Measurements from ENCODE around the gene MRPS35.

The MRPS35 gene

GRCh38 chr12:27710592-27711316, at the start of gene MRPS35:
MRPS35 (plus strand) TSS chr12:27710832; CDS start chr12:27710844, 12 bp downstream.
- peak; percentile 93 for DNase-seq

- DNase-seq = no peak
Measured at GRCh38 chr12:27665704-27666103, 44.9 kb upstream of the MRPS35 start.

DNA sequence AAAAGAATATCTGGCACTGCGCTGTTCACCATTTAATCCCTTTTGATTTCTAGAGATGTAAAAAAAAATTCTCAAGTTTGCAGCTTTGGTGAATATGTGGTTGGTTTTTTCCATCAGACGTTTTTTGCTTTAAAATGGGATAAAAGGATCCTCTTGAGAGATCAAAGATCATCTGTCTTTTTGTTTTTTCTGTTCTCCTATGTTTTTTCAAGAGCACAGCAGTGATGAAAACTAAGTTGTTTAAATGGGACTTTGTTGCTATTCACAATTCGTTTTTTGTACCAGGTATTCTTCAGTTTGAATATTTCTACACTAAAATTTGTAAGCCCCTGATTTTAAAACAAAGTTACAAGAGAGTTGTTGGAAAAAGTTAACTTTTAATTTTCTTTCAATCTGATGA, 44.1 kb upstream of the MRPS35 start:
- DNase-seq = no peak

GRCh38 chr12:27667540-27667939, 43.1 kb upstream of the MRPS35 start:
- no peak for DNase-seq

GRCh38 chr12:27672051-27672450, 38.6 kb upstream of the MRPS35 start:
- no peak for DNase-seq

DNA sequence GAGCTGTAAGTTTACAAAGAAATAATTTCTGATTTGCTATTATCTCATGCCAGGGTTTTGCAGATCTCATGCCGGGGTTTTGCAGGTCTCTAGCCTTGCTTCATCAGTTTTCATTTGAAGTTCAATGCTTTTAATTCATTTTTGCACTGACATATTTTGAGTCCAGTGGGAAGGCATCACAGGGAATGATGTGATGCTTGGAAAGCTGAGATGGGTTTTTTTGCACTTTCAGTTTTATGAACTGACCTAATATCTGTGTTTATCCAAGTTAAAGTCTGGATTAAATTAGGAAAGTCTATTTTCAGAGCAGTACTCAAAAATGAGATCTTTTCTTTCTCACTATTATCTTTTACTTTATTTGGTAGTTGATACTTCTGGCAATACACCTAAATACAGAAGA, 38.0 kb upstream of the MRPS35 start:
- no peak for DNase-seq

DNA sequence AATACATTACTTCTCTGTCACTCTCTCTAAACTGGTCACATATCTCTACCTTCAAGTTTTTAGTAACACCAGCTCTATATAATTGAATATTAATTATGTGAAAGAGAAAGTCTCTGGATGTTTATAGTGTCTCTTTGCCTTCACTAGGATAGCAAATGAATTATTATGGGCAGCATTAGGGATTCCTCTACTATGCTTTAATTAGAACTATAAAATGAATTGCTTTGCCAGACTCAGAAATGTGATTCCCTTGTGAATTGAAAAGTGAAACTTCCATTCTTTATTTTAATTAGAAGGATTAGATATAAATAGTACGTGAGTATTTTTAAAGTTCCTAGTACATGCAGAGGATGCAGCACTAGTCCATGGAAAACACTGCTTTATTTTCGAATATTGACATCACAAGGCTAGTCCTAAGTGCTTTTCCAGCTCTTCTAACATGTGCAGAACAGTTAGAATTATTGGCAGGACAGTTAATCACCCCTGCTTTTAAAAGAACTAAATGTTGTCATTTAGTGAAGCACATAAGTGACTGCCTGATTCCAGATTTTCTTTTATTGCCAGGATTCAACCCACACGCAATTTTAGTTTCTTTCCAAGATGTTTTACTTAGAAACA, 37.4 kb upstream of the MRPS35 start:
- no peak for DNase-seq

DNA sequence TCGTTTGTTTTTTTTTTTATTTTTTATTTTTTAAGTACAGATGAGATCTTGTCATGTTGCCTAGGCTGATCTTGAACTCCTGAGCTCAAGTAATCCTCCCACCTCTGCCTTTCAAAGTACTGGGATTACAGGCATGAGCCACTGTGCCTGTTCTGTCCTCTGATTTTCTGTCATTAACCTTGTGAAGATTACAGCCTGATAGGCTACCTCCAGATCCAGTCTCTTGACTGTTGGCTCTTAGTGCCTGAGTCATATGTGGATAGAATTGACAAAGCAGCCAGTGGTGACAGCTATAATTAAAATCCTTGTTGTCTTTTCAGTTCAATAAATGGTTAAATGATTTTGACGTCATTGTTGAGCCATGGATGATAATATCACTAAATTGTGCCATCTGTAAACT, 35.6 kb upstream of the MRPS35 start:
- no peak for DNase-seq

GRCh38 chr12:27680619-27681018, 30.0 kb upstream of the MRPS35 start:
- DNase-seq = no peak

GRCh38 chr12:27682534-27682933, 28.1 kb upstream of the MRPS35 start:
- DNase-seq = no peak

DNA sequence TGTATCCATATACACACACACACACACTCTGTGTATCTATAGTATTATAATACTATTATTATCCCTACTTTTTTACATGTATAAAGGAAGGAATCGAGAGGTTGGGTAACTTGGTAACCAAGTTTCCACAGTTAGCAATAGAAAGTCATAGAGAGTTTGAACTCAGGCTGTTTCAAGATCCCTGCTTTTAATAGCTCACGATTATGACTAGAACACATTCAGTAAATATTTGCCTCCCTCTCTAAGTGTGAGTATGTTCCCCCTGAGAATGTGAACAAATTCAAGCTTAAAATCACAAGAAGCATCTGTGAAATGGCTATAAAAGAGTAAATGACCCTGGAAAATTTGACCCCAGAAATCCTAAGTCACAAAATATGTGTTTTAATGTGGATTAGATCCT, 25.4 kb upstream of the MRPS35 start:
- no peak for DNase-seq

- DNase-seq = no peak
Measured at GRCh38 chr12:27686147-27686546, 24.5 kb upstream of the MRPS35 start.

DNA sequence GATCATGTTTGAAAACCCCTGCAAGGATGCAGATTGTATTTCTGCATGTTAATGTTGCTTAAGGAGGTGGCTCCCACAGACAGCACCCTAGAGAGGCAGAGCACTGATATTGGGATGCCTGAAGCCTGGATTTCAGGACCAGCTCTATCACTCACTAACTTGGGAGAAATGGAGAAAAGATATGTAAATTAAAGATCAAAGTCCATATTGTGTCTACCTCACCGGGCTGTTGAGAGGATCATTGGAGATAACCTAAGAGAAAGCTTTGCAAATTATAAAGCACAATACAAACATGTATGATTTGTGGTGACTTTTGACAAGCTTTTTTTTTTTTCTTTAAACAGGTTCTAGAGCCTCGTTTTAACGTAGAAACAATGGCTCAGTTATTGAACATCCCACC, 22.0 kb upstream of the MRPS35 start:
- DNase-seq = no peak

DNA sequence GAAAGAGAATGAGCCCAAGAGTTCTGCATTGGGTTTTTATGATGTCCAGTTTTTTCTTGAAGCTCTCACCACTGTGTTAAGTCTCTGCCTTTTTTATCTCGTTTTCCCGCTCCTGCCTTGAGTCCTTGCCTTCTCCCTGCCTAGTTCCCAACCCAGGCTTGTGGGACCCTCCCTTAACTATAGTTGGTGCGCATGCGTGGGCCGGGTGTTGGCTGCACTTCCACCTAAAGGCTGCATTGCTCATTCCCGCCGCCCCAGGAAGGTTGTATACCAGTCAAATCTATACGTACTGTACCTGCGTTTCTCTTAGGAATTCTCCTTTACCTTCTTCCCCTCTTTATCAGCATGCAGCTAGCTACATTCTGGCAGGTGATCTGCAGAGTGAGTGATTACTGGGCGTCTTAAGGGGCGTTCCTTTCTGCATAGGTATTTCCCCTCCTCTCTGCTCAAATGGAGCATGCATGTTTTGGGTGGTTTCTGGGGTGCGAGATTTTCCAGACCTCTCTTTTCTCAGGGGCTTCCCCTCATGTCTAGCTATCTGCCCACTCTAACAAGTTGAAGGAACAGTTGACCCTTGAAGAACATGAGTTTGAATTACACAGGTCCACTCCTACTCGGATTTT, 21.0 kb upstream of the MRPS35 start:
- no peak for DNase-seq

DNA sequence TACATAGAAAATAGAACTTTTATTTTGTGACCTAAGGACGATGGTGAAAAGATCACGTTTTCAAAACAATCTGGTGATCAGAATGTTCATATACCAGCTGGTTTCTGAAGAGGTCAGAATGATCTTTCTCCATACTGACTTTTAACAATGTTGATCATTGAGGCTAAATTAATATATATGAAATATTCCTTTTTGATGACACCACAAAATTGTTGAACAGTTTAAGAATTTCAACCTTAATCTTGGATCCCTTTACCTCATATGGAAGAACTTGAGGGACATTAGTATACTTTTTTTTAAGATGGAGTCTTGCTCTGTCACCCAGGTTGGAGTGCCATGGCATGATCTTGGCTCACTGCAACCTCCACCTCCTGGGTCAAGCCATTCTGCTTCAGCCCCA, 17.2 kb upstream of the MRPS35 start:
- no peak for DNase-seq

DNA sequence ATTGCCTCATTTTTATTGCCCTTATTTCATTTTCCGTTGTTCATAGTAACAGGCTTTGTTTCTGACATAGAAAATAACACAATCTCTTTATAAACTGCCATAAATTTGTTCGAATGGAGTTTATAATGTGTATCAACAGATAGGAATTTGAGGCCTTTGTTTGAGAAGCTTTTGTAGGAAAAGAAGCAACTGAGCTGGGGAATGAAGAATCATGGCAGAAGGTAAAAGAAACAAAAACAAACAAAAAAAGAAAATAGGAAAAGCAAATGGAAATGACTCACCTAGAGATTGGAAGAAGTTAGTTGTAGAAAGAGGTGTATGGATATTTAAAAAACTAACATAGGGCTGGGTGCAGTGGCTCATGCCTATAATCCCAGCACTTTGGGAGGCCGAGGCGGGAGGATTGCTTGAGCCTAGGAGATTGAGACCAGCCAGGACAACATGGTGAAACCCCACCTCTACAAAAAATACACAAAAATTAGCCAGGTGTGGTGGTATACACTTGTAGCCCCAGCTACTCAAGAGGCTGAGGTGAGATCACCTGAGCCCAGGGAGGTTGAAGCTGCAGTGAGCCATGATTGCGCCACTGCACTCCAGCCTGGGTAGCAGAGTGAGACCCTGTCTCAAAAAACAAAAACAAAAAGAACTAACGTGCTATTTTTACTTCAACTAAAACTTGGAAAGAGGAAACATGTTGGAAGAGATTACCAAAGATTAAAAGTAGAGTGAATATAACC, 14.9 kb upstream of the MRPS35 start:
- DNase-seq = no peak

DNA sequence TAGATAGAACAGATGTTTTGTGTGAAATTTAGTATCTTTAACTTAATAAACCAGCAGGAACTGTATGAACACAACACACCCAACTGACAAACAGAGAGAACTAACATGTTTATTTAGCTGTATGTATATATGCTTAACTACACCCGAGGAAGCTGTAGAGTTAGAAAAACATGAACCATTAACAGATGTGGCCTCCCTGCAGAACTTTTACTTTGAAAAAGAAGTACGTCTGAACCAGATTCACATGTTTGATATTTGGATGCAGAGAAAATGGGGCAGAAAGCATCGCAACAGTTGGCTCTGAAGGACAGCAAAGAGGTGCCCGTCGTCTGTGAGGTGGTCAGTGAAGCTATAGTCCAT, 14.4 kb upstream of the MRPS35 start, which contains the start of gene REP15:
Gene REP15 (plus strand): TSS at position 155 of the 360 bp plus-strand sequence. CDS start 116 bp downstream, at position 271.
- DNase-seq = no peak

DNA sequence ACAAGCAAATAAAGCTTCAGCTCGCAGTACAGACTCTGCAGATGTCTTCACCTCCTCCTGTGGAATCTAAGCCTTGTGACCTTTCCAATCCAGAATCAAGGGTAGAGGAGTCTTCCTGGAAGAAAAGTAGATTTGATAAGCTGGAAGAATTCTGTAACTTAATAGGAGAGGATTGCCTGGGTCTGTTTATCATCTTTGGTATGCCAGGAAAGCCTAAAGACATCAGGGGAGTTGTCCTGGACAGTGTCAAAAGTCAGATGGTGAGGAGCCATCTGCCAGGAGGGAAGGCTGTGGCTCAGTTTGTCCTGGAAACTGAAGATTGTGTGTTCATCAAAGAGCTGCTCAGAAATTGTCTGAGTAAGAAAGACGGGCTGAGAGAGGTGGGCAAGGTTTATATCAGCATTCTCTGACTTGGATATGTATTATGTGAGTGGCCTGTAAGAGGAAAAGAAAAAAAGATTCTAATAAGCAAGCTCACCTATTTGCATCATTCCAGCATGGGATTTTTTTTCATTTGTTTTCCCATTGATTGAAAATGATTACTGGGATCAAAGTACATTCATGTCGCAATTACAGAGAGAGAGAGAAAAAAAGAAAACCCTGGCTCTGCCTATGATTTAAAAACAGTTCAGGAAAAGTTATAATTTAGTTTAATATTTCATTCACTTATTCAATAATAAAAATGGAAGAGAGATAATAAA, 13.6 kb upstream of the MRPS35 start:
- no peak for DNase-seq

- DNase-seq = peak; percentile 48
Measured at GRCh38 chr12:27703720-27704452, 6.7 kb upstream of the MRPS35 start.

DNA sequence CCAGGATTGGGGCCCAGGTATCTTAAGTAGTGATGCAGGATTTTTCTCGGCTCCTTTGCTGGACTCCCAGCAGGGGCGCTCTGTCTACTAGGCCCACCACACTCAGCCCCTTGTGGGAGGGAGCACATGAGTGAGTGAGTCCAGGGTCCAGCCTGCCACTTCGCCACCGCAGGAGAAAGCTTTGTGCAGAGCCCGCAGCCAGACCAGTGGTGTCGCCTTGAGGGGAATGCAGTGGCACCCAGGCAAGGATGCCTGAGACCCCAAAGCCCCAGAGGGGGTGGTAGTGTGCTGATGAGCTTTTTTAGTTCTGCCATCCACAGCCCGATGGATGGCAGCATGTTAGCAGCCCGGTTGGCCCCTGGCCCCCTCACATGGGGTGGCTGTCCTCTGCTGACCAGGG, 5.4 kb upstream of the MRPS35 start:
- DNase-seq = no peak

DNA sequence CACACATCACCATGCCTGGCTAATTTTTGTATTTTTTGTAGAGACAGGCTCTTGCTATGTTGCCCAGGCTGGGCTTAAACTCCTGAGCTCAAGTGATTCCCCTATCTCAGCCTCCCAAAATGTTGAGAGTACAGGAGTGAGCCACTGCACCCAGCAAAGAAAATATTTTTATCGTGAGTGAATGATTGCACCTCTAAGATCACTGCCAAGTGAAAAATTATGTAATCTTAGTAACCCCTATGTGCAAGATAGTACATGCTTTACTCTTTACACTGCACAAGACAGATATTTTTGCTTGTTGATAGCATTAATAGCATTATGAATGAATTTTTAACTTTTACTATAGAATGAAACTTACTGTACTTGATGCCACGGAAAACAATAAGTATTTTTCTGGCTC, 3.4 kb upstream of the MRPS35 start:
- no peak for DNase-seq

- DNase-seq = no peak
Measured at GRCh38 chr12:27709212-27709931, 1.3 kb upstream of the MRPS35 start.
